MG63 (cell line): ENCODE results near the gene CCDC136. TPM values are rescaled to one million over a fixed set of nuclear protein-coding genes. Genes with fewer than 3 reads are reported as not detected.

Experiments
- DNase-seq: peaks from one replicate; pipeline ENCODE4 v3.0.0-alpha.2; 2020
- H3K27me3 ChIP-seq: fragments of 250-450 bp; sonication (Bioruptor Pico); 2 replicates; pipeline ENCODE4 v1.5.1; 2020; ENCODE audit warnings: mild to moderate bottlenecking, moderate library complexity
- H3K36me3 ChIP-seq: fragments of 250-450 bp; sonication (Bioruptor Pico); 2 replicates; pipeline ENCODE4 v1.5.1; 2020; ENCODE audit warnings: mild to moderate bottlenecking, moderate library complexity
- H3K4me3 ChIP-seq: fragments of 250-450 bp; sonication (Bioruptor Pico); 2 replicates; pipeline ENCODE4 v1.5.1; 2020; ENCODE audit warnings: mild to moderate bottlenecking, moderate library complexity
- H3K9me3 ChIP-seq: fragments of 250-450 bp; sonication (Bioruptor Pico); 2 replicates; pipeline ENCODE4 v1.5.1; 2020; ENCODE audit warnings: mild to moderate bottlenecking, moderate library complexity
- total RNA-seq: library from RNA; depleted of rRNA; stranded (reverse); fragments of >200 nt; shearing (Covaris generic); gene quantifications from 2 replicates; pipeline ENCODE4 v1.2.3, GENCODE V29; 2014; ENCODE audit warnings: low replicate concordance

The CCDC136 gene
- total RNA-seq, 1 experiment from 2014 or later = 0.53 TPM

- no peak for DNase-seq
- Histone ChIP-seq H3K36me3 (peaks cover 33% of the 10 kb centered on the region), H3K4me3 (no peak overlapping the region)
Observed at GRCh38 chr7:128773604-128774003, 18.2 kb upstream of the CCDC136 start.

GRCh38 chr7:128774029-128774689 is 17.6 kb upstream of the CCDC136 start:
- DNase-seq = no peak
- Histone ChIP-seq H3K4me3 (no peak overlapping the region), H3K27me3 (no peaks in the 10 kb centered on the region), H3K9me3 (peaks cover 3% of the 10 kb centered on the region), H3K36me3 (peaks cover 29% of the 10 kb centered on the region)

More at GRCh38 chr7:128773604-128774003, 18.2 kb upstream of the CCDC136 start:
- no peaks in the 10 kb centered on the region for H3K27me3 ChIP-seq
- H3K9me3 ChIP-seq = peaks cover 3% of the 10 kb centered on the region

- peaks cover 22% of the 10 kb centered on the region for H3K36me3 ChIP-seq
- no peaks in the 10 kb centered on the region for H3K27me3 ChIP-seq
- no peak overlapping the region for H3K4me3 ChIP-seq
- H3K9me3 ChIP-seq = peaks cover 3% of the 10 kb centered on the region
- DNase-seq = no peak
Observed at GRCh38 chr7:128774921-128775320, 16.8 kb upstream of the CCDC136 start.

GRCh38 chr7:128775744-128776474 is 15.9 kb upstream of the CCDC136 start, which contains the start of gene OPN1SW:
Gene OPN1SW (minus strand): TSS chr7:128775794. CDS start chr7:128775781, 13 bp downstream.
- peaks cover 12% of the 10 kb centered on the region for H3K36me3 ChIP-seq
- DNase-seq = no peak
- H3K9me3 ChIP-seq = peaks cover 3% of the 10 kb centered on the region
- no peak within 1 kb of the TSS for H3K4me3 ChIP-seq
- no peaks in the 10 kb centered on the region for H3K27me3 ChIP-seq

- peaks cover under 1% of the 10 kb centered on the region for H3K36me3 ChIP-seq
- DNase-seq = no peak
- H3K27me3 ChIP-seq = no peaks in the 10 kb centered on the region
- H3K9me3 ChIP-seq = peaks cover 3% of the 10 kb centered on the region
- no peak overlapping the region for H3K4me3 ChIP-seq
Observed at GRCh38 chr7:128777156-128778123, 14.3 kb upstream of the CCDC136 start.

GRCh38 chr7:128778946-128779345 is 12.8 kb upstream of the CCDC136 start:
- H3K4me3 ChIP-seq = no peak overlapping the region
- DNase-seq = no peak
- H3K9me3 ChIP-seq = peaks cover 3% of the 10 kb centered on the region
- H3K27me3 ChIP-seq = no peaks in the 10 kb centered on the region
- no peaks in the 10 kb centered on the region for H3K36me3 ChIP-seq

GRCh38 chr7:128781126-128781525 is 10.6 kb upstream of the CCDC136 start:
- Histone ChIP-seq H3K4me3 (no peak overlapping the region), H3K36me3 (no peaks in the 10 kb centered on the region), H3K9me3 (peaks cover 3% of the 10 kb centered on the region), H3K27me3 (no peaks in the 10 kb centered on the region)
- DNase-seq = peak; percentile 9

GRCh38 chr7:128781851-128782250 is 9.9 kb upstream of the CCDC136 start:
- peaks cover 3% of the 10 kb centered on the region for H3K9me3 ChIP-seq
- H3K4me3 ChIP-seq = no peak overlapping the region
- no peak for DNase-seq
- H3K36me3 ChIP-seq = no peaks in the 10 kb centered on the region
- no peaks in the 10 kb centered on the region for H3K27me3 ChIP-seq

GRCh38 chr7:128783143-128783861 is 8.5 kb upstream of the CCDC136 start:
- Histone ChIP-seq H3K9me3 (no peaks in the 10 kb centered on the region), H3K4me3 (no peak overlapping the region)
- peak; percentile 67 for DNase-seq

GRCh38 chr7:128785738-128786137 is 6.0 kb upstream of the CCDC136 start:
- Histone ChIP-seq H3K36me3 (no peaks in the 10 kb centered on the region), H3K4me3 (no peak overlapping the region), H3K27me3 (no peaks in the 10 kb centered on the region), H3K9me3 (no peaks in the 10 kb centered on the region)
- no peak for DNase-seq

More at GRCh38 chr7:128783143-128783861, 8.5 kb upstream of the CCDC136 start:
- Histone ChIP-seq H3K36me3 (no peaks in the 10 kb centered on the region), H3K27me3 (no peaks in the 10 kb centered on the region)

- Histone ChIP-seq H3K36me3 (no peaks in the 10 kb centered on the region), H3K27me3 (no peaks in the 10 kb centered on the region), H3K9me3 (no peaks in the 10 kb centered on the region), H3K4me3 (no peak overlapping the region)
- DNase-seq = no peak
Observed at GRCh38 chr7:128788446-128789412, 3.0 kb upstream of the CCDC136 start.

- DNase-seq = no peak
- no peaks in the 10 kb centered on the region for H3K9me3 ChIP-seq
Observed at GRCh38 chr7:128790315-128791041, 1.3 kb upstream of the CCDC136 start.

GRCh38 chr7:128791972-128792327 is 182 bp downstream of the CCDC136 start:
- no peak for DNase-seq
- Histone ChIP-seq H3K27me3 (no peaks in the 10 kb centered on the region), H3K36me3 (no peaks in the 10 kb centered on the region), H3K4me3 (no peak overlapping the region), H3K9me3 (no peaks in the 10 kb centered on the region)

More at GRCh38 chr7:128790315-128791041, 1.3 kb upstream of the CCDC136 start:
- peak overlapping the region; percentile 49 for H3K4me3 ChIP-seq
- no peaks in the 10 kb centered on the region for H3K36me3 ChIP-seq
- no peaks in the 10 kb centered on the region for H3K27me3 ChIP-seq

GRCh38 chr7:128792471-128793180 is 858 bp downstream of the CCDC136 start:
- no peaks in the 10 kb centered on the region for H3K27me3 ChIP-seq
- no peaks in the 10 kb centered on the region for H3K9me3 ChIP-seq
- no peak for DNase-seq
- H3K4me3 ChIP-seq = no peak overlapping the region
- H3K36me3 ChIP-seq = no peaks in the 10 kb centered on the region
